GM19455 (cell line): ENCODE results near the gene PNLDC1.
"Not testable (repeated sequence)": the region's sequence is repeated elsewhere in the genome, so short reads cannot be mapped to it uniquely, and the experiment has no call there.

Source experiments
- ATAC-seq: cut with Tn5 transposase; IDR thresholded peaks from one replicate; pipeline ENCODE4 v1.9.1; 2021; ENCODE audit not compliant: unreplicated experiment

PNLDC1 gene

DNA sequence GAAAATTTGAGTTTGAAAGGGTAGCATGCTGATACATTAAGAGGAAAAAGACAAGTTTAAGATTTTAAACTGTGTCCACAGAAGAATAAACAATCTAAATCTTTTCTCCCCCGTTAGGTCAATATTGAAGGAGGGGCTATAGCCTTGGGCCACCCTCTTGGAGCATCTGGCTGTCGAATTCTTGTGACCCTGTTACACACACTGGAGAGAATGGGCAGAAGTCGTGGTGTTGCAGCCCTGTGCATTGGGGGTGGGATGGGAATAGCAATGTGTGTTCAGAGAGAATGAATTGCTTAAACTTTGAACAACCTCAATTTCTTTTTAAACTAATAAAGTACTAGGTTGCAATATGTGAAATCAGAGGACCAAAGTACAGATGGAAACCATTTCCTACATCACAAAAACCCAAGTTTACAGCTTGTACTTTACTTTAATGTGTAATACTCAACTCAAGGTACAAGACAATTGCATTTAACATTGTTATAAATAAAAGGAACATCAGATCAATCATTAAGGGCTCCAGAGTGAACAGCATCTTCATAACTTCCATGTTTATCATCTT lies 21.5 kb upstream of the PNLDC1 start:
- ATAC-seq: no peak

GRCh38 chr6:159788276-159788675 lies 11.8 kb upstream of the PNLDC1 start:
- no peak for ATAC-seq

DNA sequence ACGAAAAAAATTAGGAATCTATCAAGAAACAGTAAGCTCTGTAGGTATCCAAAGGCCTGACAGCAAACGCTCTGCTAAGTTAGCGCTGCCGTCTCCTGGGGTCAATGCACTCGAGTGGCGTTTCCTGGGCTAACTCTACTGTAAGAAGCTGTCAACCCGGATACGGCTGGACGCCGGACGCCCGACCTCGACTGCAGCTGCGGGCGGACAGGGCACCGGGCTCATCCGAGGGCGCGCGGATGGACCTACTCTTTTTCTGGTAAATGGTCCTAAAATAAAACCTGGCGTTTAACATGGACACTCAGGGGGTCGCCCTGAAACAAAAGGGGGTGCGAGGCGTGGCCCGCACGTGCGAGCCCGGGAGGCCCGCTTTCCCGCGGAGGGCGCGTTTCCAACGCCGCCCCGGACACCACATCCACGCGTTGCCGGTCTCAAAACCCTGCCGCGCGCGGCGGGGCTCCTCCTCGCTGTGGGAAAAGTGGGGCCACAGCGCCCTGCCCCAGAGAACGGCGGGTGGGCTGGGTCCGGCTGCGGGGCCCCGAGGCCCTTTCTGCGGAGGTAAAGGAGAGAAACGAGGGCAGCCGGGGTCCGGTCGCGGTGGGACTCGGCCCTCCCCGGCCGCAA lies 11.2 kb upstream of the PNLDC1 start:
- peak; percentile 0 for ATAC-seq

DNA sequence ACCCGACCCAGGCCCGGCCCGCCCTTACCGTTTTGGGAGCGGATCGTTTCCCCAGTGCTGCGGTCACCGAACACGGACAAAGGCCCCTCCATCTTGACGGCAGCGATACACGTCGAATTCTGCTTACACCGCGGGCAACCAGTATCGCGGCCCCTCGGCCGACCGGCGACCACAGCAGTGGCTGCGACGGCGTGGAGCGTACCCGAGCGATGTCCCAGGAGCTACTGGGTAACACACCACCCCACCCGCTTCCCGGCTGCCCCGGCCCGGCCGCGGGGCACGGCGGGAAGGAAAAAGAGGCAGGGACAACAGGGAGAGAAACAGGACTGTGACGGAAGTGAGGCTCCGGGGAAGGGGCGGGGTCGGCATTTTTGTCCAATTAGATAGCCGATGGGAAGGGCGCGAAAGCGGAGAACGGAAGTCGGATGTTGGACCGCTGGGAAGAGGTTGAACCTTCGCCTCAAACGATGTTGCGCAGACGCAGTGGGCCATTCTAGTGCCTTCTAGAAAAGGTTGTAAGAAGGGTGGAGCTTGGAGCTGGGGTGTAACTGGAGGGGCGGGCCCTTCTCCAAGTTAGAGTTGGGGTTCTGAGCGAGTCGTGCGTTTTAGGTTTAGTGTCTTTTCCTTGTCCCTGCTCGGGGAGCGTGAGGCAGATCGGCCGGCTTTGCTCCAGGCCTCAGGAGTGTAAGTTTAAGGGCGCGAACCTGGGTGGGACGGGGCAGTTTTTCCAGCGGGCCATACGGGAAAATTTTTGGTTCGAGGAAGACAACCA lies 10.5 kb upstream of the PNLDC1 start, which contains the start of gene TCP1:
Gene TCP1 (minus strand): TSS at position 226 of the 772 bp plus-strand sequence. CDS start 134 bp downstream, at position 92.
- peak; percentile 67 for ATAC-seq

GRCh38 chr6:159790149-159790955 lies 9.7 kb upstream of the PNLDC1 start, which contains the start of gene MRPL18:
Gene MRPL18, plus strand, starts transcription at chr6:159790467. Its CDS starts 121 bp downstream, at chr6:159790588.
- ATAC-seq: peak; percentile 81

- no peak for ATAC-seq
Observed at GRCh38 chr6:159790956-159791598, 9.0 kb upstream of the PNLDC1 start.

- not testable (repeated sequence) for ATAC-seq
Observed at GRCh38 chr6:159794976-159795375, 5.1 kb upstream of the PNLDC1 start.

DNA sequence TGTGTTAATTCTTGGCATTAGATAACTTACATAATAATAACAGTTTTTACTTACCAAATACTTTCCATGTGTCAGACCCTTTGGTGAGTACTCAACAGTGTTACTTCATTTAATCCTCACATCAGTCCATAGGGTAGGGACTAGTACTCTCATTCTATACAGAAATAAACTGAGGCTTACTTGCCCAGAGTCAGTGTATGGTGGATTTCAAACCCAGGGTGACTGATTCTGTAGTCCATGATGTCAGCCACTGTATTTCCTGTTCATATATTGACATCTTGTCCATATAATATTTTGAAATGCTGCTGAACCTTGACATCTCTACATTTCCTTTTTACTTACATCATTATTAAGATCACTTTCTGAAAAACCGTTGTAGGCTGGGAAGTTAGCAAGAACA lies 2.5 kb upstream of the PNLDC1 start:
- no peak for ATAC-seq

GRCh38 chr6:159801935-159802334 lies 1.9 kb downstream of the PNLDC1 start:
- no peak for ATAC-seq

- no peak for ATAC-seq
Observed at GRCh38 chr6:159804504-159804903, 4.4 kb downstream of the PNLDC1 start.

DNA sequence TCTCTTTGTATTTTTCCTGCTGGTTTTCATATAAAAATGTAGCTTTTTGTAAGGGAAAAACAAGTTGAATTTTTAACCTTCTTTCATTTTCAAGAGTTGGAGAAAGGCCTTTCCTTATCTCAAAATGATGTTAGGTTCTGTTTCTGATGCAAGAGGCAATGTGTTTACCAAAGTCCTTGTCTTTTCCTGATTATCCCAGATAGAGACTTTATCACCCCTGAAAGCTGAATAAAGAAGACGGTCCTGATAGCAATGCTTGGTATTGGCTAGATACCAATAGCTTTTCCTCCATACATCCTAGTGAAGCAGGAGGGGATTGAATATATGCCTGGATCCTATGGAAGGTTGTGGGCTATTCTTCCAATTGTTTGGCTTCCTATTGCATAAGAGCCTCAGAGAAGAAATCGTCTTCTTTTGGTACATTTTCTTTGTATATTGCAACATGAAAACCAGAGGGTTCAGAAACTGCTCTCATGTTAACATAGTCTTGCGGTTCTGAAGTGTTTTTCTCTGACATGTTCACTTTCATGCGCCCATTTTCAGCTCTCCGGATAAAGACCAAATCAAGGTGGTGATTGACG lies 5.5 kb downstream of the PNLDC1 start:
- ATAC-seq: no peak

DNA sequence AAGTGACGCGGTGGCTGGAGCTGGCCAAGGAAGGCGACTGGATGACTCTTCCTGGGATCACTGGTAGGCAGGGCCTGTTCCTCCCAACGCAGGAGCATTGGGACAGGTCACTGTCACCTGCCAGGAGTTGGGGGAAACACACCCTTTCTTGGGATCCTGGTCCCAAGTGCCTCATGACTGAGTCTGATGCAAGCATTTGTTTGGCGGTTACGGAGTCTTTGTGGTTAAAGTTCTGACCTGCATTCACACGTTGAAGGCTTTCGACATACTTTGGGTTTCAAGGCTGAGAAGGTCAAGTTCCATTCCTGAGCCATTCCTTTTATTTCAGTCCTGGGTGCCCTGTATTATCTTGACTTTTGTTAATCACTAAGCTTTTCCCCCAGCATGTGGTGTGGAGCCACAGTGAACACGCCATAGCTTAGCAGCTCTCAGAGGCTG lies 6.0 kb downstream of the PNLDC1 start:
- no peak for ATAC-seq

- ATAC-seq: no peak
Observed at GRCh38 chr6:159807150-159807858, 7.2 kb downstream of the PNLDC1 start.

DNA sequence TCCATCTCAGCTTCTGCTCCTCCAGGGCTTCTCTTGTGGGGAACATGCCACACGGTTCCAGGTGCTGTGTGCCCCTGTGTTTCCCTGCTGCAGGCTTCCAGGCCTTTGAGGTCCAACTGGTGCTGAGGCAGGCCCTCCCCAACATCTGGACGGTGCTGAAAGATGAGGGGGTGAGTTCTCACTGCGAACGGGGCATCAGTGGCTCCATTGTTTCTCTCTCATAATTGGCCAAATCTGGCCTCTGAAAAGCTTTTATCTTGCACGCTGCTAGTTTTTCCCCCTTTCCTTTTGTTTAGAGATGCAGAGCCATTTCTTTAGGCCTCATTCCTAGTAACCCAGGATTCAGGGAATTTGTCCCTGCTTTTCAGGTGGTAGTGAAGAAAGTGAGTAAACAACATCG lies 8.6 kb downstream of the PNLDC1 start:
- no peak for ATAC-seq

- ATAC-seq: no peak
Observed at GRCh38 chr6:159809149-159809548, 9.1 kb downstream of the PNLDC1 start.

- ATAC-seq: no peak
Observed at GRCh38 chr6:159813781-159814180, 13.7 kb downstream of the PNLDC1 start.

DNA sequence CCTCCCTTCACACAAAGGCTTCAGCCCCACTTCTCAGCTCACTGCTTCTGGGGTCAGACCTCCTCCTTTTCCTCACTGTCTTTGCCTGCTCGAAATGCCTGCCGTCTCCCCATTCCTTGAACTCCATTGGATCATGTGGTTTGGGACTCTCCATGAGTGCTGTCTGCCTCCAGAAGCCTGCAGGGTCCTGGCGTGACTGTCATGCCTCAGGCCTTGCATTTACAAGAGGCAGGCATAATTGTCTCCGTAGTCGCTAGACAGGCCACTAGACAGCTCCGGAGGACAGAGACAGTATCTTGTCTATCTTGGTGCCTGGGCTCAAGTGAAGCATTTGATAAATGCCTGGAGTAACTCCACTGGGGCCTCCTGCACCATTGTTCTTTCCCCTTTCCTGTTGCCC lies 15.3 kb downstream of the PNLDC1 start:
- ATAC-seq: no peak

GRCh38 chr6:159816775-159817174 lies 16.7 kb downstream of the PNLDC1 start:
- not testable (repeated sequence) for ATAC-seq

GRCh38 chr6:159817951-159818739 lies 18.1 kb downstream of the PNLDC1 start:
- no peak for ATAC-seq
